Liver (tissue), 9 donors: Measurements from ENCODE around the gene TESK2. TPM values are rescaled to one million over a fixed set of nuclear protein-coding genes. Genes with fewer than 3 reads are reported as not detected.

Experiments
- DNase-seq: peaks from one replicate; pipeline ENCODE4 v3.0.0-alpha.2; 2017; ENCODE audit warnings: low spot score
- H3K27ac ChIP-seq, 2 donors: one replicate each; pipeline ENCODE4 v1.7.0; 2013; ENCODE audit warnings: inconsistent platforms in 2 of 2, low read length in 2 of 2, control low read depth in 1 of 2, low read depth in 1 of 2, mild to moderate bottlenecking in 1 of 2
- H3K27me3 ChIP-seq, 4 donors: one replicate each; pipeline versions ENCODE4 v1.6.1 to v1.7.0; 2013; ENCODE audit warnings: low read length in 3 of 4, inconsistent platforms in 1 of 4, mild to moderate bottlenecking in 1 of 4, moderate library complexity in 1 of 4; ENCODE audit not compliant: control insufficient read depth in 4 of 4, insufficient read depth in 4 of 4
- H3K36me3 ChIP-seq, 4 donors: one replicate each; pipeline versions ENCODE4 v1.6.1 to v1.7.0; 2013; ENCODE audit warnings: low read length in 3 of 4, mild to moderate bottlenecking in 3 of 4, low read depth in 1 of 4, moderate library complexity in 1 of 4; ENCODE audit not compliant: control insufficient read depth in 4 of 4, insufficient read depth in 3 of 4
- H3K4me1 ChIP-seq, 4 donors: one replicate each; pipeline versions ENCODE4 v1.6.1 to v1.7.0; 2013; ENCODE audit warnings: low read length in 3 of 4, mild to moderate bottlenecking in 3 of 4, moderate library complexity in 1 of 4; ENCODE audit not compliant: control insufficient read depth in 4 of 4, insufficient read depth in 4 of 4
- H3K4me3 ChIP-seq, 3 donors: one replicate each; pipeline versions ENCODE4 v1.6.1 to v1.7.0; 2013; ENCODE audit warnings: low read length in 3 of 3, control low read depth in 1 of 3, low read depth in 1 of 3, mild to moderate bottlenecking in 1 of 3
- H3K9ac ChIP-seq, 2 donors: one replicate each; pipeline ENCODE4 v1.7.0; 2013; ENCODE audit warnings: low read length in 2 of 2, mild to moderate bottlenecking in 2 of 2, moderate library complexity in 2 of 2, control low read depth in 1 of 2, low read depth in 1 of 2
- H3K9me3 ChIP-seq, 4 donors: one replicate each; pipeline versions ENCODE4 v1.6.1 to v1.7.0; 2013; ENCODE audit warnings: low read length in 3 of 4; ENCODE audit not compliant: control insufficient read depth in 4 of 4
- ATF3 ChIP-seq: IDR thresholded peaks from 2 replicates; pipeline ENCODE4 v1.6.1; 2016; ENCODE audit warnings: antibody characterized with exemption
- CTCF ChIP-seq: fragments of 150-350 bp; IDR thresholded peaks from 2 replicates; pipeline ENCODE4 v1.5.1; 2017; ENCODE audit warnings: improper control_type of control experiment, low read depth, low read length; ENCODE audit not compliant: missing input control
- EGR1 ChIP-seq, 2 donors: IDR thresholded peaks; 2 replicates each; pipeline ENCODE4 v1.6.1; 2016 to 2018; ENCODE audit warnings: antibody characterized with exemption in 2 of 2, low read depth in 2 of 2
- FOXA1 ChIP-seq: IDR thresholded peaks from 2 replicates; pipeline ENCODE4 v1.6.1; 2016; ENCODE audit warnings: antibody characterized with exemption
- FOXA2 ChIP-seq: IDR thresholded peaks from 2 replicates; pipeline ENCODE4 v1.6.1; 2016; ENCODE audit warnings: antibody characterized with exemption
- GABPA ChIP-seq, 2 donors: IDR thresholded peaks in 1 of 2; conservative IDR thresholded peaks in 1 of 2; 2 replicates each; pipeline ENCODE4 v1.6.1; 2016; ENCODE audit warnings: antibody characterized with exemption in 2 of 2, mild to moderate bottlenecking in 1 of 2, moderate library complexity in 1 of 2
- HNF4A ChIP-seq, 2 donors: conservative IDR thresholded peaks; 2 replicates each; pipeline ENCODE4 v1.6.1; 2016; ENCODE audit warnings: antibody characterized with exemption in 2 of 2, mild to moderate bottlenecking in 2 of 2
- HNF4G ChIP-seq: IDR thresholded peaks from 2 replicates; pipeline ENCODE4 v1.6.1; 2016; ENCODE audit warnings: antibody characterized with exemption
- JUND ChIP-seq, 2 donors: IDR thresholded peaks; 2 replicates each; pipeline ENCODE4 v1.6.1; 2016; ENCODE audit warnings: antibody characterized with exemption in 2 of 2
- MAX ChIP-seq: IDR thresholded peaks from 2 replicates; pipeline ENCODE4 v1.6.1; 2016; ENCODE audit warnings: antibody characterized with exemption
- NR2F2 ChIP-seq: IDR thresholded peaks from 2 replicates; pipeline ENCODE4 v1.6.1; 2016; ENCODE audit warnings: antibody characterized with exemption
- RAD21 ChIP-seq, 2 donors: IDR thresholded peaks; 2 replicates each; pipeline ENCODE4 v1.6.1; 2016; ENCODE audit warnings: antibody characterized with exemption in 2 of 2, mild to moderate bottlenecking in 2 of 2
- REST ChIP-seq: IDR thresholded peaks from 2 replicates; pipeline ENCODE4 v1.6.1; 2016; ENCODE audit warnings: antibody characterized with exemption, mild to moderate bottlenecking
- RXRA ChIP-seq, 2 donors: IDR thresholded peaks; 2 replicates each; pipeline ENCODE4 v1.6.1; 2017 to 2018; ENCODE audit warnings: antibody characterized with exemption in 2 of 2, mild to moderate bottlenecking in 1 of 2
- SP1 ChIP-seq: IDR thresholded peaks from 2 replicates; pipeline ENCODE4 v1.6.1; 2018; ENCODE audit warnings: antibody characterized with exemption, mild to moderate bottlenecking
- TAF1 ChIP-seq: conservative IDR thresholded peaks from 2 replicates; pipeline ENCODE4 v1.6.1; 2016; ENCODE audit warnings: antibody characterized with exemption, mild to moderate bottlenecking
- YY1 ChIP-seq: IDR thresholded peaks from 2 replicates; pipeline ENCODE4 v1.6.1; 2016; ENCODE audit warnings: antibody characterized with exemption, mild to moderate bottlenecking
- ZBTB33 ChIP-seq: IDR thresholded peaks from 2 replicates; pipeline ENCODE4 v1.6.1; 2016; ENCODE audit warnings: antibody characterized with exemption
- WGBS: extraction: QIAGEN DNeasy Blood & Tissue Kit; methylation state at CpG from one replicate; pipeline ENCODE4 v1.1.7; 2013; 5-methylcytosine and 5-hydroxymethylcytosine counted together
- polyA plus RNA-seq, 2 donors: library from polyadenylated mRNA; stranded (reverse) in 1 of 2; unstranded in 1 of 2; fragments of 200-250 nt in 1 of 2; fragments of >200 nt in 1 of 2; fragmentation: Nextera tagmentation in 1 of 2; extraction: Ambion mirVana in 1 of 2; gene quantifications; one replicate each; pipeline versions ENCODE4 v1.2.1 to v1.2.3, GENCODE V29; 2013 to 2015
- total RNA-seq, 2 donors: library from RNA; depleted of rRNA; stranded (reverse); fragments of >200 nt; gene quantifications; one replicate each; pipeline ENCODE4 v1.2.3, GENCODE V29; 2014
- donor health status: healthy.
- donor health status: healthy.
- donor health status: healthy.
- donor health status: healthy.
- donor health status: healthy.

The TESK2 gene
- total and polyA plus RNA-seq, 4 donors = 2.4 to 8.2 (median 5.2) TPM

GRCh38 chr1:45340816-45341466 lies 150.0 kb downstream of the TESK2 start:
- peak overlapping the region; percentile 97 to 98 for H3K27ac ChIP-seq
- H3K9me3 ChIP-seq = no peaks in the 10 kb centered on the region
- 32% methylated on average over 6 of the region's 6 CpGs for WGBS
- no peaks in the 10 kb centered on the region for H3K27me3 ChIP-seq
- peaks cover 6 to 43% (median 20%) of the 10 kb centered on the region in 4 donors for H3K36me3 ChIP-seq
- peaks cover 3 to 25% (median 17%) of the 10 kb centered on the region in 4 donors for H3K4me1 ChIP-seq
- H3K9ac ChIP-seq = peak overlapping the region; percentile 66 to 84
- peak overlapping the region; percentile 79 to 98 (median 80) for H3K4me3 ChIP-seq
- no peak for DNase-seq
- no peak for TF ChIP-seq FOXA2
- TF ChIP-seq GABPA (IDR thresholded peaks at IDR 0.05 in 1 of 2, conservative IDR thresholded peaks at IDR 0.05 in 1 of 2) = no peak
- no peak for TF ChIP-seq HNF4G
- no peak for TF ChIP-seq ATF3

- peaks cover 6 to 33% (median 19%) of the 10 kb centered on the region in 4 donors for H3K36me3 ChIP-seq
- peak within 1 kb of the TSS; percentile 66 to 84 for H3K9ac ChIP-seq
- WGBS = under 1% methylated on average over 70 of the region's 70 CpGs
- H3K9me3 ChIP-seq = no peaks in the 10 kb centered on the region
- H3K27me3 ChIP-seq = no peaks in the 10 kb centered on the region
- peak; percentile 89 for DNase-seq
- peak within 1 kb of the TSS; percentile 79 to 98 (median 80) for H3K4me3 ChIP-seq
- H3K4me1 ChIP-seq = peaks cover 3 to 29% (median 17%) of the 10 kb centered on the region in 4 donors
- TF ChIP-seq MAX = peak; percentile 85
- peak; percentile 46 to 82 for TF ChIP-seq GABPA (IDR thresholded peaks at IDR 0.05 in 1 of 2, conservative IDR thresholded peaks at IDR 0.05 in 1 of 2)
- peak; percentile 91 for TF ChIP-seq REST
- TF ChIP-seq EGR1 (IDR thresholded peaks at IDR 0.05; ENCODE audit: low read depth in 2 of 2) = no peak
- TF ChIP-seq RXRA (IDR thresholded peaks at IDR 0.05) = peak in 1 of 2 donors; percentile 40
- no peak for TF ChIP-seq CTCF
- TF ChIP-seq HNF4A (conservative IDR thresholded peaks at IDR 0.05) = peak in 1 of 2 donors; percentile 24
- TF ChIP-seq TAF1 = peak; percentile 79
- no peak for TF ChIP-seq FOXA2
- no peak for TF ChIP-seq ATF3
- TF ChIP-seq ZBTB33 = peak; percentile 94
- TF ChIP-seq YY1 = peak; percentile 97
- TF ChIP-seq NR2F2 = peak; percentile 47
- TF ChIP-seq JUND (IDR thresholded peaks at IDR 0.05) = no peak
- peak; percentile 58 for TF ChIP-seq SP1
- peak in 1 of 2 donors; percentile 5 for TF ChIP-seq RAD21 (IDR thresholded peaks at IDR 0.05)
- TF ChIP-seq HNF4G = no peak
- TF ChIP-seq FOXA1 = peak; percentile 6
- H3K27ac ChIP-seq = peak within 1 kb of the TSS; percentile 97 to 98
Observed at GRCh38 chr1:45339789-45340558, 151.0 kb downstream of the TESK2 start, which contains the start of the genes MUTYH and TOE1. Gene MUTYH (minus strand): TSS chr1:45340440. CDS start chr1:45334505, 5,935 bp downstream. Gene TOE1 (plus strand): TSS chr1:45340170. CDS start chr1:45340253, 83 bp downstream.
